EL (cell line): ENCODE data around the gene FGFR2.
"Not testable (repeated sequence)": the region's sequence is repeated elsewhere in the genome, so short reads cannot be mapped to it uniquely, and the experiment has no call there.

Experiments used
- DNase-seq: peaks from one replicate; pipeline ENCODE4 v3.0.0-alpha.2; 2016

FGFR2 gene

GRCh38 chr10:121583857-121584256, 14.4 kb downstream of the FGFR2 start:
- no peak for DNase-seq

- DNase-seq: no peak
Measured at GRCh38 chr10:121583258-121583657, 15.0 kb downstream of the FGFR2 start.

- no peak for DNase-seq
Measured at GRCh38 chr10:121580276-121581116, 17.7 kb downstream of the FGFR2 start.

GRCh38 chr10:121579656-121580055, 18.6 kb downstream of the FGFR2 start:
- DNase-seq: no peak

GRCh38 chr10:121578965-121579364, 19.3 kb downstream of the FGFR2 start:
- DNase-seq: no peak

GRCh38 chr10:121578298-121578697, 19.9 kb downstream of the FGFR2 start:
- no peak for DNase-seq

- DNase-seq: no peak
Measured at GRCh38 chr10:121577568-121577967, 20.7 kb downstream of the FGFR2 start.

- no peak for DNase-seq
Measured at GRCh38 chr10:121576139-121576538, 22.1 kb downstream of the FGFR2 start.

GRCh38 chr10:121574519-121575166, 23.6 kb downstream of the FGFR2 start:
- no peak for DNase-seq

GRCh38 chr10:121573538-121573941, 24.7 kb downstream of the FGFR2 start:
- no peak for DNase-seq

GRCh38 chr10:121572859-121573537, 25.2 kb downstream of the FGFR2 start:
- no peak for DNase-seq

- DNase-seq: no peak
Measured at GRCh38 chr10:121570315-121570714, 27.9 kb downstream of the FGFR2 start.

GRCh38 chr10:121568275-121568674, 30.0 kb downstream of the FGFR2 start:
- DNase-seq: no peak

GRCh38 chr10:121567569-121567968, 30.7 kb downstream of the FGFR2 start:
- no peak for DNase-seq

- no peak for DNase-seq
Measured at GRCh38 chr10:121566755-121567154, 31.5 kb downstream of the FGFR2 start.

GRCh38 chr10:121559326-121560026, 38.8 kb downstream of the FGFR2 start:
- no peak for DNase-seq

GRCh38 chr10:121558238-121558637, 40.0 kb downstream of the FGFR2 start:
- DNase-seq: no peak

GRCh38 chr10:121556918-121557573, 41.2 kb downstream of the FGFR2 start:
- DNase-seq: no peak

- no peak for DNase-seq
Measured at GRCh38 chr10:121556455-121556854, 41.8 kb downstream of the FGFR2 start.

GRCh38 chr10:121554916-121555315, 43.3 kb downstream of the FGFR2 start:
- not testable (repeated sequence) for DNase-seq

GRCh38 chr10:121553511-121554264, 44.6 kb downstream of the FGFR2 start:
- DNase-seq: no peak

- no peak for DNase-seq
Measured at GRCh38 chr10:121552746-121553145, 45.5 kb downstream of the FGFR2 start.
